Esophagus squamous epithelium (tissue), 5 donors: Measurements from ENCODE around the gene PAK4. TPM values are rescaled to one million over a fixed set of nuclear protein-coding genes. Genes with fewer than 3 reads are reported as not detected.

Experiments
- DNase-seq: peaks from one replicate; lab custom pipeline; 2025; lab: John Stamatoyannopoulos, UW
- H3K27ac ChIP-seq, 4 donors: fragments of 200-600 bp; sonication (generic); one replicate each; pipeline ENCODE4 v1.5.1; 2016 to 2019; ENCODE audit warnings: mild to moderate bottlenecking in 1 of 4
- H3K27me3 ChIP-seq, 4 donors: fragments of 200-600 bp; sonication (generic); 1 replicate in 3 of 4; 2 replicates in 1 of 4; pipeline versions ENCODE4 v1.5.1 to v1.6.0; 2017 to 2021; ENCODE audit warnings: antibody characterized with exemption in 1 of 4
- H3K36me3 ChIP-seq, 3 donors: fragments of 200-600 bp; sonication (generic); one replicate each; pipeline ENCODE4 v1.5.1; 2016 to 2019
- H3K4me1 ChIP-seq, 3 donors: fragments of 200-600 bp; sonication (generic); one replicate each; pipeline ENCODE4 v1.5.1; 2017 to 2019
- H3K4me3 ChIP-seq, 4 donors: fragments of 200-600 bp; sonication (generic); 1 replicate in 3 of 4; 2 replicates in 1 of 4; pipeline ENCODE4 v1.5.1; 2016 to 2019; ENCODE audit warnings: mild to moderate bottlenecking in 2 of 4, moderate library complexity in 1 of 4
- H3K9me3 ChIP-seq, 3 donors: fragments of 200-600 bp; sonication (generic); one replicate each; pipeline ENCODE4 v1.5.1; 2016 to 2019
- CTCF ChIP-seq, 6 experiments: fragments of 450-650 bp in 4 of 6; fragments of 200-600 bp in 2 of 6; sonication (generic) in 2 of 6; IDR thresholded peaks; one replicate each; pipeline ENCODE4 v1.5.1; 2016 to 2019; ENCODE audit warnings: antibody characterized with exemption in 6 of 6, mild to moderate bottlenecking in 4 of 6, moderate library complexity in 4 of 6
- POLR2A ChIP-seq, 4 donors: fragments of 450-650 bp; IDR thresholded peaks; one replicate each; pipeline ENCODE4 v1.6.1; 2017; ENCODE audit warnings: antibody characterized with exemption in 4 of 4, mild to moderate bottlenecking in 4 of 4, moderate library complexity in 3 of 4
- WGBS, 2 donors: methylation state at CpG; one replicate each; pipeline ENCODE4 v1.1.5; 2018; 5-methylcytosine and 5-hydroxymethylcytosine counted together
- intact Hi-C: fragments of 100-400 bp; cut with DNase I; formaldehyde crosslinking; loops from one replicate; pipeline ENCODE4 v1.15.0; 2022
- total RNA-seq, 4 donors: library from RNA; depleted of rRNA; stranded (reverse); fragments of >200 nt; gene quantifications; one replicate each; pipeline ENCODE4 v1.1.0, GENCODE V29; 2016
- donor health status: DM: yes; HTN: yes; CAD: no.

PAK4 gene
- total RNA-seq, 4 donors from 2014 or later = 12.2 to 40.1 (median 18.3) TPM

- Histone ChIP-seq H3K4me3 (no peak overlapping the region), H3K27me3 (no peaks in the 10 kb centered on the region), H3K4me1 (peaks cover 31 to 78% (median 41%) of the 10 kb centered on the region in 3 donors), H3K9me3 (no peaks in the 10 kb centered on the region), H3K36me3 (peaks cover 0 to 4% (median 0%) of the 10 kb centered on the region in 3 donors), H3K27ac (peak overlapping the region; percentile 58 to 89 (median 84))
- TF ChIP-seq POLR2A (IDR thresholded peaks at IDR 0.05) = no peak
- TF ChIP-seq CTCF (IDR thresholded peaks at IDR 0.05) = no peak
- DNase-seq = no peak
- intact Hi-C loops = no loop called here
- WGBS, 2 donors = 58 to 73% methylated on average over 10 to 11 of the region's 13 CpGs
Observed at GRCh38 chr19:39154100-39154628, 28.6 kb downstream of the PAK4 start.

- Histone ChIP-seq H3K4me1 (peaks cover 32 to 83% (median 41%) of the 10 kb centered on the region in 3 donors), H3K27ac (peak overlapping the region; percentile 58 to 89 (median 84)), H3K9me3 (no peaks in the 10 kb centered on the region), H3K27me3 (no peaks in the 10 kb centered on the region), H3K4me3 (peak overlapping the region in 1 of 4 donors; percentile 1), H3K36me3 (no peaks in the 10 kb centered on the region)
- intact Hi-C loops = no loop called here
- 26 to 58% methylated on average over 4 to 7 of the region's 11 CpGs for WGBS, 2 donors
- DNase-seq = no peak
- TF ChIP-seq POLR2A (IDR thresholded peaks at IDR 0.05) (no peak), CTCF (IDR thresholded peaks at IDR 0.05) (peak in 1 of 6 experiments; percentile 24)
Observed at GRCh38 chr19:39154629-39155100, 29.1 kb downstream of the PAK4 start.

- peak overlapping the region; percentile 58 to 89 (median 84) for H3K27ac ChIP-seq
Observed at GRCh38 chr19:39155114-39155700, 29.6 kb downstream of the PAK4 start.

GRCh38 chr19:39155741-39156140, 30.2 kb downstream of the PAK4 start:
- 62 to 67% methylated on average over 6 to 8 of the region's 15 CpGs for WGBS, 2 donors
- TF ChIP-seq POLR2A (IDR thresholded peaks at IDR 0.05) (no peak), CTCF (IDR thresholded peaks at IDR 0.05) (no peak)
- Histone ChIP-seq H3K27me3 (no peaks in the 10 kb centered on the region), H3K27ac (peak overlapping the region; percentile 46 to 89 (median 84)), H3K36me3 (no peaks in the 10 kb centered on the region), H3K4me3 (no peak overlapping the region), H3K9me3 (no peaks in the 10 kb centered on the region), H3K4me1 (peaks cover 42 to 93% (median 52%) of the 10 kb centered on the region in 3 donors)
- no peak for DNase-seq
- intact Hi-C loops = no loop called here

More at GRCh38 chr19:39155114-39155700, 29.6 kb downstream of the PAK4 start:
- Histone ChIP-seq H3K9me3 (no peaks in the 10 kb centered on the region), H3K27me3 (no peaks in the 10 kb centered on the region), H3K4me3 (peak overlapping the region in 1 of 4 donors; percentile 1), H3K4me1 (peaks cover 37 to 88% (median 47%) of the 10 kb centered on the region in 3 donors), H3K36me3 (no peaks in the 10 kb centered on the region)
- WGBS, 2 donors = 63 to 79% methylated on average over 5 of the region's 11 CpGs
- intact Hi-C loops = no loop called here
- DNase-seq = no peak
- TF ChIP-seq CTCF (IDR thresholded peaks at IDR 0.05) = no peak
- TF ChIP-seq POLR2A (IDR thresholded peaks at IDR 0.05) = no peak
